OCI-LY3 (cell line): ENCODE results near the gene ATP8A2.
"Not testable (repeated sequence)": the region's sequence is repeated elsewhere in the genome, so short reads cannot be mapped to it uniquely, and the experiment has no call there.

Experiments used
- H2AFZ ChIP-seq: fragments of 200-600, 300-600 bp; shearing (Covaris generic); 2 replicates; pipeline ENCODE4 v1.6.0; 2014; ENCODE audit warnings: antibody characterized with exemption, low read depth, low read length
- H3K27ac ChIP-seq: fragments of 200-600, 300-600 bp; sonication (generic); 2 replicates; pipeline ENCODE4 v1.5.1; 2014; ENCODE audit warnings: mild to moderate bottlenecking, low read length, moderate library complexity, mixed read lengths
- H3K27me3 ChIP-seq: fragments of 200-600, 300-600 bp; sonication (generic); 2 replicates; pipeline ENCODE4 v1.6.1; 2014; ENCODE audit warnings: low read depth, low read length, mixed read lengths
- H3K36me3 ChIP-seq: fragments of 200-600, 300-600 bp; sonication (generic); replicated peaks from 2 replicates; pipeline ENCODE3; 2014; ENCODE audit warnings: low read depth, low read length, mixed read lengths
- H3K4me1 ChIP-seq: fragments of 300-600, 200-600 bp; sonication (generic); 2 replicates; pipeline ENCODE4 v1.6.1; 2014; ENCODE audit warnings: low read length, mixed read lengths
- H3K4me2 ChIP-seq: fragments of 200-600, 300-600 bp; sonication (generic); 2 replicates; pipeline ENCODE4 v1.6.1; 2014; ENCODE audit warnings: low read length, mixed read lengths
- H3K4me3 ChIP-seq: fragments of 300-600, 200-600 bp; sonication (generic); 2 replicates; pipeline ENCODE4 v1.5.1; 2014; ENCODE audit warnings: antibody characterized with exemption, mild to moderate bottlenecking, low read length, moderate library complexity
- H3K79me2 ChIP-seq: fragments of 300-600, 200-600 bp; shearing (Covaris generic); 2 replicates; pipeline ENCODE4 v1.6.1; 2014; ENCODE audit warnings: mild to moderate bottlenecking, low read length, mixed read lengths
- H3K9ac ChIP-seq: fragments of 300-600, 200-600 bp; shearing (Covaris generic); 2 replicates; pipeline ENCODE4 v1.6.0; 2014; ENCODE audit warnings: mild to moderate bottlenecking, low read length, moderate library complexity
- H3K9me3 ChIP-seq: fragments of 200-600, 300-600 bp; shearing (Covaris generic); 2 replicates; pipeline ENCODE4 v1.6.1; 2014; ENCODE audit warnings: low read length, mixed read lengths; ENCODE audit not compliant: insufficient read depth
- H4K20me1 ChIP-seq: fragments of 200-600, 300-600 bp; sonication (generic); 2 replicates; pipeline ENCODE4 v1.6.1; 2016; ENCODE audit warnings: low read length, mixed read lengths; ENCODE audit not compliant: insufficient read depth
- EZH2phosphoT487 ChIP-seq: fragments of 200-600 bp; shearing (Covaris generic); IDR thresholded peaks from 2 replicates; pipeline ENCODE4 v1.6.1; 2018; ENCODE audit warnings: antibody characterized with exemption, mixed run types, low read depth
- TF ChIP-seq, protein P1 (sequence below): fragments of 200-600, 300-600 bp; sonication (generic); IDR thresholded peaks from 2 replicates; pipeline ENCODE4 v1.5.1; 2014; ENCODE audit warnings: antibody characterized with exemption, low read length, low read depth

ATP8A2 gene

DNA sequence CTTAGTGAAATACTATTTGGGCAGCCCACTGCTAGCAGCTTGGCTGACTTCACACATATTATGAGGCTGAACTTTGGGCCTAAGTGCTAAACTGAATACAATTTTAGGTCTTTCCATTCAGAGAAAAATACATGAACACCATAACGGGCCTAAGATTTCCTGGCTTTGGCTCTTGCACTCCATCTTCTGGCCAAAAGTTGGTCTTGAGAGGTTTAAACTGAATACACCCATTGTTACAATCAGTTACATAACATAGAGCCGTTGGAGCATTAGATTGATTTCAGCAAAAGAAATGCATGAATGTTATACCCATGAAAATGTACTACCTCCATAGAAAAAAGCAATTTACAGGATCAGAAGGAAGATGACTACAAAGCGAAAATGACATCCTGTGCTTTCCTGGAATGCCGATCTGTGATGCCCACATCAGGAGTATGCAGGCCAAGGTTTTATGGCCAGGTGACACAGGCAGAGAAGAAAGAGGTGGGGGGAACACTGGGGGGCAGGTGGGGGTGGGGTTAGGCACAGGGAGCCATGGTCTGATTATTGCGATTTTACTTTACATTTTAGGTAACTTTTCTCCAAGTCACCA is 691.2 kb downstream of the ATP8A2 start:
- TF ChIP-seq, protein P1, sequence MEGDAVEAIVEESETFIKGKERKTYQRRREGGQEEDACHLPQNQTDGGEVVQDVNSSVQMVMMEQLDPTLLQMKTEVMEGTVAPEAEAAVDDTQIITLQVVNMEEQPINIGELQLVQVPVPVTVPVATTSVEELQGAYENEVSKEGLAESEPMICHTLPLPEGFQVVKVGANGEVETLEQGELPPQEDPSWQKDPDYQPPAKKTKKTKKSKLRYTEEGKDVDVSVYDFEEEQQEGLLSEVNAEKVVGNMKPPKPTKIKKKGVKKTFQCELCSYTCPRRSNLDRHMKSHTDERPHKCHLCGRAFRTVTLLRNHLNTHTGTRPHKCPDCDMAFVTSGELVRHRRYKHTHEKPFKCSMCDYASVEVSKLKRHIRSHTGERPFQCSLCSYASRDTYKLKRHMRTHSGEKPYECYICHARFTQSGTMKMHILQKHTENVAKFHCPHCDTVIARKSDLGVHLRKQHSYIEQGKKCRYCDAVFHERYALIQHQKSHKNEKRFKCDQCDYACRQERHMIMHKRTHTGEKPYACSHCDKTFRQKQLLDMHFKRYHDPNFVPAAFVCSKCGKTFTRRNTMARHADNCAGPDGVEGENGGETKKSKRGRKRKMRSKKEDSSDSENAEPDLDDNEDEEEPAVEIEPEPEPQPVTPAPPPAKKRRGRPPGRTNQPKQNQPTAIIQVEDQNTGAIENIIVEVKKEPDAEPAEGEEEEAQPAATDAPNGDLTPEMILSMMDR: peak; percentile 91
- TF ChIP-seq EZH2phosphoT487: no peak
- no peaks in the 10 kb centered on the region for H3K79me2 ChIP-seq
- no peak overlapping the region for H2AFZ ChIP-seq
- H3K4me1 ChIP-seq: no peaks in the 10 kb centered on the region
- H3K4me2 ChIP-seq: no peak overlapping the region
- H4K20me1 ChIP-seq: no peaks in the 10 kb centered on the region
- no peaks in the 10 kb centered on the region for H3K9me3 ChIP-seq
- H3K36me3 ChIP-seq: no peaks in the 10 kb centered on the region
- H3K27me3 ChIP-seq: no peaks in the 10 kb centered on the region
- no peak overlapping the region for H3K9ac ChIP-seq
- no peak overlapping the region for H3K4me3 ChIP-seq
- no peak overlapping the region for H3K27ac ChIP-seq

DNA sequence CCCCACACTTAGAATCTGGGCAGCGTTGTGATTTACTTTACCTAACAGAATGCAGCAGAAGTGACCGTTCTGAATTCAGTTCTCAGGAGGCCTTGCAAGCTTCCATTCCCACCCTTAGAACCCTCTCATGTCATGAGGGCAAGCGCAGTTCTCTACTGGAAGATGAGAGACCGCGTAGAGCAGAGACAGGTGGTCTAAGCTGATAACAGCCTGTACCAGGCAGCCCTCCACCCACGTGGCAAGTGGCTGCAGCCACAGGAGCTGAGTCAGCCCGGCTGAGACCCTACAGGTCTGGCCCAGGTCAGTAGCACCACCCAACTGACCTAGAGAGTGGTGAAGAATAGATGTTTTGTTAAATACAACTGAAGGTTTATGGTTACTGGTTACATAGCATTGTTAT is 694.7 kb downstream of the ATP8A2 start:
- H3K4me3 ChIP-seq, H3K9ac ChIP-seq, H3K9me3 ChIP-seq, H2AFZ ChIP-seq, H3K27ac ChIP-seq, H4K20me1 ChIP-seq, H3K27me3 ChIP-seq, H3K79me2 ChIP-seq, H3K36me3 ChIP-seq, H3K4me1 ChIP-seq, H3K4me2 ChIP-seq: not testable (repeated sequence)

DNA sequence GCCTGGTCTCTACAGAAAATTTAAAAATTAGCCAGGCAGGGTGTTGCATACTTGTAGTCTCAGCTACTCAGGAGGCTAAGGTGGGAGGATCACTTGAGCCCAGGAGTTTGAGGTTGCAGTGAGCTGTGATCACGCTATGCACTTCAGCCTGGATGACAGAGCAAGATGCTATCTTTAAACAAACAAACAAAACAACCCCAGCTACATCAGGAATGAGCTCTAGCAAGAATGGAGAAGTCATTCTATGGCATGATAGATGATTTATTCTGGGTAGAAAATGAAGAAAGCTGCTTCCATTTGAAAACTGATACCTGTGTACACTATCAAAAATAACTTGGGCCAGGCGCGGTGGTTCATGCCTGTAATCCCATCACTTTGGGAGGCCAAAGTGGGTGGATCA is 695.8 kb downstream of the ATP8A2 start:
- TF ChIP-seq, protein P1: no peak
- no peak for TF ChIP-seq EZH2phosphoT487
- Histone ChIP-seq H3K36me3 (no peaks in the 10 kb centered on the region), H3K9ac (no peak overlapping the region), H3K79me2 (no peaks in the 10 kb centered on the region), H4K20me1 (no peaks in the 10 kb centered on the region), H3K9me3 (no peaks in the 10 kb centered on the region), H3K4me3 (no peak overlapping the region), H3K4me2 (no peak overlapping the region), H3K27ac (no peak overlapping the region), H3K4me1 (no peaks in the 10 kb centered on the region), H3K27me3 (0 out of 2 replicates have a peak, but pooled peaks cover 4% of the 10 kb centered on the region), H2AFZ (no peak overlapping the region)

DNA sequence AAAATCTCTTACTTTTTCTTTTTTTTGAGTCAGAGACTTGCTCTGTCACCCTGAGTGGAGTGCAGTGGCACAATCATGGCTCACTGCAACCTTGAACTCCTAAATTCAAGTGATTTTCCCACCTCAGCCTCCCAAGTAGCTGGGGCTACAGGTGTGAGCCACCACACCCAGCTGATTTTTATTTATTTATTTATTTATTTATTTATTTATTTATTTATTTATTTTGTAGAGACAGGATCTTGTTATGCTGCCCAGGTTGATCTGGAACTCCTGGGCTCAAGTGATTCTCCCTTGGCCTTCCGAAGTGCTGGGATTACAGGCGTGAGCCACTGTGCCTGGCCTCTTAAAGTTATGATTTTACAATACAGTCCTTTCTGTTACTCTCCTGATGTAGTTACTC is 696.6 kb downstream of the ATP8A2 start:
- H3K9ac ChIP-seq, H3K9me3 ChIP-seq, H3K4me1 ChIP-seq, H3K79me2 ChIP-seq, H4K20me1 ChIP-seq, H3K4me2 ChIP-seq, H3K27me3 ChIP-seq, H3K27ac ChIP-seq, H2AFZ ChIP-seq, H3K36me3 ChIP-seq, H3K4me3 ChIP-seq: not testable (repeated sequence)

DNA sequence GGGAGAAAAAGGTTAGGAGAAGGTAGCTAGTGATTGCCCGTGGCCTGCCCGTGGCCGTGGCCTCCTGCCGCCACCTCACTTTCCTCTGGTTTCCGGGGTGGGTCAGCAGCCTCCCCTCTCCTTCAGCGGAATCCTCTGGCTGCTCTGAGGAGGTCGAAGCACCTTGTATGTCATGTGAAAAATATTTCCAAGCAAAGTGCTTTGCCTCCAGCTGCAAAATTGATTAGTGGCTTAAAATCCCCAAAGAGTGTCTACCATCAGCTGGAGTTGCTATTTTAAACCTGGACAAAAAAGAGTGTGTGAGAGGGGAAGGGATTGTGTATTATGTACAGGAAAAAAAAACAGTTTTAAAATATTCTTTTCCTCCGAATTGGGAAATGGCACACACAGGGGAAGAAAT is 697.9 kb downstream of the ATP8A2 start:
- H3K79me2 ChIP-seq, H3K36me3 ChIP-seq, H3K4me2 ChIP-seq, H3K4me1 ChIP-seq, H3K27me3 ChIP-seq, H2AFZ ChIP-seq, H3K27ac ChIP-seq, H3K9ac ChIP-seq, H3K4me3 ChIP-seq, H3K9me3 ChIP-seq, H4K20me1 ChIP-seq: not testable (repeated sequence)
